Caco-2 (cell line): ENCODE data around the gene CD58. TPM values are rescaled to one million over a fixed set of nuclear protein-coding genes. Genes with fewer than 3 reads are reported as not detected.

Experiments used
- BruUV-seq: library from RNA; stranded (reverse); fragments of 400-500 nt; replicated peaks from 2 replicates; lab custom pipeline; 2021; lab: Mats Ljungman, UMichigan
- CTCF ChIA-PET: fragments of 300-600 bp; sonication (Branson Sonifier 250); formaldehyde crosslinking; loops from one replicate; lab custom pipeline; 2022; ENCODE audit warnings: antibody characterized with exemption; lab: Charles Lee
- POLR2A ChIA-PET: fragments of 300-600 bp; sonication (Branson Sonifier 250); formaldehyde crosslinking; loops from one replicate; lab custom pipeline; 2022; ENCODE audit warnings: antibody characterized with exemption; lab: Charles Lee
- DNase-seq, 2 experiments: peaks; one replicate each; pipeline versions ENCODE4 v3.0.0 to v3.0.0-alpha.2; 2020 to 2022
- H3K27me3 ChIP-seq: replicated peaks from 2 replicates; pipeline ENCODE4 v1.6.0; 2011; ENCODE audit warnings: low read length; ENCODE audit not compliant: control insufficient read depth, insufficient read depth
- H3K36me3 ChIP-seq: 2 replicates; pipeline ENCODE4 v1.5.1; 2011; ENCODE audit warnings: low read length; ENCODE audit not compliant: control insufficient read depth, insufficient read depth
- H3K4me1 ChIP-seq: fragments of 250-450 bp; sonication (Bioruptor Pico); 2 replicates; pipeline ENCODE4 v1.5.1; 2020; ENCODE audit warnings: mild to moderate bottlenecking
- H3K4me3 ChIP-seq: 2 replicates; pipeline ENCODE4 v1.5.1; 2011; ENCODE audit warnings: low read depth, mild to moderate bottlenecking, control low read depth, low read length
- H3K9me3 ChIP-seq: fragments of 250-450 bp; sonication (Bioruptor Pico); 2 replicates; pipeline ENCODE4 v1.5.1; 2020; ENCODE audit warnings: mild to moderate bottlenecking, moderate library complexity
- H3K27ac Mint-ChIP-seq: one replicate; pipeline ENCODE4 v1.8.0; 2022; ENCODE audit warnings: mixed read lengths; ENCODE audit not compliant: unreplicated experiment
- H3K27me3 Mint-ChIP-seq: one replicate; pipeline ENCODE4 v1.8.0; 2022; ENCODE audit warnings: mixed read lengths; ENCODE audit not compliant: insufficient read depth, unreplicated experiment
- H3K36me3 Mint-ChIP-seq: one replicate; pipeline ENCODE4 v1.8.0; 2022; ENCODE audit warnings: mild to moderate bottlenecking, mixed read lengths; ENCODE audit not compliant: insufficient read depth, unreplicated experiment
- H3K4me1 Mint-ChIP-seq: one replicate; pipeline ENCODE4 v1.8.0; 2022; ENCODE audit warnings: low read depth, mixed read lengths; ENCODE audit not compliant: unreplicated experiment
- H3K4me3 Mint-ChIP-seq: one replicate; pipeline ENCODE4 v1.8.0; 2022; ENCODE audit warnings: mild to moderate bottlenecking, moderate library complexity, mixed read lengths; ENCODE audit not compliant: unreplicated experiment
- H3K9me3 Mint-ChIP-seq: one replicate; pipeline ENCODE4 v1.8.0; 2022; ENCODE audit warnings: mixed read lengths; ENCODE audit not compliant: unreplicated experiment
- CTCF ChIP-seq, 2 experiments: fragments of 200-600 bp in 1 of 2; IDR thresholded peaks; 1 replicate in 1 of 2; 2 replicates in 1 of 2; pipeline versions ENCODE4 v1.5.1 to v1.8.0; 2011 to 2022; ENCODE audit warnings: antibody characterized with exemption in 1 of 2, control low read depth in 1 of 2, inconsistent platforms in 1 of 2, low read depth in 1 of 2, low read length in 1 of 2, mild to moderate bottlenecking in 1 of 2, moderate library complexity in 1 of 2; ENCODE audit not compliant: insufficient read depth in 1 of 2, severe bottlenecking in 1 of 2, unreplicated experiment in 1 of 2
- intact Hi-C: fragments of 100-400 bp; cut with micrococcal nuclease; formaldehyde crosslinking; loops from one replicate; pipeline ENCODE4 v1.10.0; 2022; ENCODE audit not compliant: unreplicated experiment
- total RNA-seq: library from RNA; stranded (reverse); gene quantifications from 2 replicates; pipeline ENCODE4 v1.2.3, GENCODE V29; 2022

The CD58 gene
- total RNA-seq, 1 experiment from 2014 or later: 5.6 TPM

DNA sequence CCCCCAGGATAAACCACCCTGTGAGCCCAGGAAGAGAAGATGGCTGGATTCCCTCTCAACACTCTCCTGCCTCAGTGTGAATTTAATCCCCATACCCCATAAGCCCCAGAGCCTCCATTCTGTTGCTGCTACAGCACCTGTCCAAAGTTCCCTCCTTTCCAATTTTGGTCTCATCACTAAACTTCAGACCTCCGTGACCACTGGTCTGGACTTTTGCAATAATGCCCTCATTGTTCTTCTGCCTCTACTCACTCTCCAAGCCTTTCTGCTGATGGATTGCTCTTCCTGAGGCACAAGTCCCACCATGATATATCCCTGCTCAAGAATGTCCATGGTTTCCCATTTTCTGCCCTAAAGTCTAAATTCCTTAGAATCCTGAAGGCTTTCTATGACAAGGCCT is 83.2 kb downstream of the CD58 start:
- peaks cover 17% of the 10 kb centered on the region for H3K4me1 ChIP-seq

DNA sequence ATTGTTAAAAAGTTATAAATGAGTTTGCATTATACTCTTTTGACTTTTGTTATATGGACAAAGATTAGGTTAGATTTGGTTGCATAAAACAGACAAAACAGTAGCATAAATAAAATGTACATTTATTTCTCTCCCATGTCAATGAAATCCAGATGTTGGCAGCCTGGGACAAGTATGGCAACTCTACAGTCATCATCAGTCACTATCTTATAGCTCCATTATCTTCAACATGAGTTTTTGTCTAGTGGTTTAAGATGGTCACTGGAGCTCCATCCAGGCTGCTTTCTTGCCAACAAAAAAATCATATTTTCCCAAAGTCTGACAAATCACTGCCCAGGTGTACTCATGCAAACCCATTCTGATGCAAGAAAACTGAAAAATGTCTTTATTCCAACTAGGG is 83.8 kb downstream of the CD58 start:
- Mint-ChIP-seq H3K27me3 (no peaks in the 10 kb centered on the region), H3K36me3 (no peaks in the 10 kb centered on the region), H3K4me3 (no peak overlapping the region), H3K9me3 (no peaks in the 10 kb centered on the region), H3K4me1 (no peaks in the 10 kb centered on the region), H3K27ac (no peak overlapping the region)
- Histone ChIP-seq H3K36me3 (no peaks in the 10 kb centered on the region), H3K27me3 (no peaks in the 10 kb centered on the region), H3K4me3 (no peak overlapping the region), H3K4me1 (peaks cover 22% of the 10 kb centered on the region), H3K9me3 (no peaks in the 10 kb centered on the region)
- intact Hi-C loops: loop anchor here (5.0 kb wide), 2 partner anchors 115 to 165 kb away; partner anchors contain the start of gene ATP1A1
- POLR2A ChIA-PET: no interaction called here
- no peak for DNase-seq
- BruUV-seq: no TSS peak
- CTCF ChIA-PET: interaction anchor here (5.6 kb wide), 1 partner anchor 348 kb away, joined by 71 read pairs; no protein-coding TSS in a partner anchor
- no peak for TF ChIP-seq CTCF (IDR thresholded peaks at IDR 0.05; ENCODE audit: insufficient read depth in 1 of 2, low read depth in 1 of 2, low read length in 1 of 2, severe bottlenecking in 1 of 2, unreplicated experiment in 1 of 2)

More for the DNA sequence above, 83.2 kb downstream of the CD58 start:
- ChIA-PET CTCF (interaction anchor here (5.6 kb wide), 1 partner anchor 349 kb away, joined by 71 read pairs; no protein-coding TSS in a partner anchor), POLR2A (no interaction called here)
- H3K4me1 Mint-ChIP-seq: no peaks in the 10 kb centered on the region
- Histone ChIP-seq H3K27me3 (no peaks in the 10 kb centered on the region), H3K36me3 (no peaks in the 10 kb centered on the region), H3K9me3 (no peaks in the 10 kb centered on the region), H3K4me3 (no peak overlapping the region)
- no peaks in the 10 kb centered on the region for H3K9me3 Mint-ChIP-seq
- no peak for TF ChIP-seq CTCF (IDR thresholded peaks at IDR 0.05; ENCODE audit: insufficient read depth in 1 of 2, low read depth in 1 of 2, low read length in 1 of 2, severe bottlenecking in 1 of 2, unreplicated experiment in 1 of 2)
- H3K36me3 Mint-ChIP-seq: no peaks in the 10 kb centered on the region
- BruUV-seq: no TSS peak
- H3K27me3 Mint-ChIP-seq: no peaks in the 10 kb centered on the region
- DNase-seq: no peak
- H3K4me3 Mint-ChIP-seq: no peak overlapping the region
- no peak overlapping the region for H3K27ac Mint-ChIP-seq
- intact Hi-C loops: loop anchor here (5.0 kb wide), 2 partner anchors 115 to 165 kb away; partner anchors contain the start of gene ATP1A1

- Histone ChIP-seq H3K4me1 (peaks cover 27% of the 10 kb centered on the region), H3K27me3 (no peaks in the 10 kb centered on the region), H3K4me3 (no peak overlapping the region), H3K36me3 (no peaks in the 10 kb centered on the region), H3K9me3 (no peaks in the 10 kb centered on the region)
- CTCF ChIA-PET: interaction anchor here (1.1 to 5.6 kb wide), 3 partner anchors 13 to 347 kb away, joined by 4 to 71 read pairs (median 13); no protein-coding TSS in a partner anchor
- H3K36me3 Mint-ChIP-seq: no peaks in the 10 kb centered on the region
- no peak overlapping the region for H3K4me3 Mint-ChIP-seq
- no peaks in the 10 kb centered on the region for H3K4me1 Mint-ChIP-seq
- no peak for DNase-seq
- intact Hi-C loops: loop anchor here (5.0 kb wide), 2 partner anchors 114 to 164 kb away; partner anchors contain the start of gene ATP1A1
- no TSS peak for BruUV-seq
- no peak for TF ChIP-seq CTCF (IDR thresholded peaks at IDR 0.05; ENCODE audit: insufficient read depth in 1 of 2, low read depth in 1 of 2, low read length in 1 of 2, severe bottlenecking in 1 of 2, unreplicated experiment in 1 of 2)
- no peak overlapping the region for H3K27ac Mint-ChIP-seq
- H3K27me3 Mint-ChIP-seq: no peaks in the 10 kb centered on the region
- H3K9me3 Mint-ChIP-seq: no peaks in the 10 kb centered on the region
- POLR2A ChIA-PET: no interaction called here
These were observed 84.4 kb downstream of the CD58 start for GRCh38 chr1:116486424-116486823.
